Nephron progenitor cell (in vitro differentiated cells): Measurements from ENCODE around the gene SPSB3.

Experiments
- DNase-seq: peaks from one replicate; pipeline ENCODE4 v3.0.0; 2021
- H3K27ac Mint-ChIP-seq: 2 replicates; pipeline ENCODE4 v1.8.0; 2021; ENCODE audit warnings: mild to moderate bottlenecking, moderate library complexity, mixed read lengths
- H3K27me3 Mint-ChIP-seq: 2 replicates; pipeline ENCODE4 v1.8.0; 2021; ENCODE audit warnings: mild to moderate bottlenecking, low read depth, mixed read lengths; ENCODE audit not compliant: poor library complexity
- H3K36me3 Mint-ChIP-seq: 2 replicates; pipeline ENCODE4 v1.8.0; 2021; ENCODE audit warnings: low read depth, mixed read lengths
- H3K4me1 Mint-ChIP-seq: 2 replicates; pipeline ENCODE4 v1.8.0; 2021; ENCODE audit warnings: mixed read lengths
- H3K4me3 Mint-ChIP-seq: 2 replicates; pipeline ENCODE4 v1.8.0; 2021; ENCODE audit warnings: mild to moderate bottlenecking, moderate library complexity, mixed read lengths
- H3K9me3 Mint-ChIP-seq: 2 replicates; pipeline ENCODE4 v1.8.0; 2021; ENCODE audit warnings: mild to moderate bottlenecking, moderate library complexity, mixed read lengths
- TF ChIP-seq, protein P1 (sequence below): fragments of 200-600 bp; sonication (generic); IDR thresholded peaks from 2 replicates; pipeline ENCODE4 v1.5.0; 2021; ENCODE audit warnings: antibody characterized with exemption

The SPSB3 gene

DNA sequence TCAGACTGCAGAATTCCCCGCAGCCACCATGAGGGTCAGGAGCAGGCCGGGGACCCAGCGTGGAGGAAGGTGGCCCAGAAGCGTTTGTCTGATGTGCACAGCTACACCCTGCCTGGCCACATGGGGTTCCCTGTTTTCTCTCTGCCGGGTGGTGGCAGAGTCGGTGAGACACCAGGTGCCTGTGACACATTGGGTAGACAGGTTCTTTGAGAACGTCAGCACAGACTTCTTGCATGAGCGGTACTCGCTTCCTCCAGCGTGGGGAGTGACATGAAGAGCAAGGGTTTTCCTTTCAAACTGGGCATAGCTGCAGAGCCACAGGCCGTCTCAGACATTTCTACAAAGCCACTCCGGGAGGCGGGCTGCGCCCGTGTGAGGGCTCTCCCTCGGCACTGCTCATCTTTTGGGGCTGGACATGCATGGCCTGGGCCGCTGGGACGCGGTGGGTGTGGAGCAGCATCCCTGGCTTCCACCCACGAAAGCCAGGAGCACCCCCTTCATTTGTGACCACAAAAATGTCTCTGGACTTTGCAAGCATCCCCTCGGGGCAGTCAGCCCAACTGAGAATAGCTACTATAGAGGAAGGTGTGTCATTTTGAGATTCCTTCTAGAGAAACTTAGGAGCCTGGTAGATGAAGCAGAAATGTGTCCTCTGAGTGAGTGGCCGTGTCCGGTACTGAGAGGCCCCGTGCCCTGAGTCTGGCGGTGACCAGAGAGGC is 37.0 kb downstream of the SPSB3 start:
- Mint-ChIP-seq H3K27ac (peak overlapping the region; percentile 51), H3K4me1 (no peaks in the 10 kb centered on the region), H3K36me3 (peaks cover 11% of the 10 kb centered on the region), H3K4me3 (no peak overlapping the region), H3K9me3 (no peaks in the 10 kb centered on the region), H3K27me3 (no peaks in the 10 kb centered on the region)
- no peak for DNase-seq
- TF ChIP-seq, protein P1, sequence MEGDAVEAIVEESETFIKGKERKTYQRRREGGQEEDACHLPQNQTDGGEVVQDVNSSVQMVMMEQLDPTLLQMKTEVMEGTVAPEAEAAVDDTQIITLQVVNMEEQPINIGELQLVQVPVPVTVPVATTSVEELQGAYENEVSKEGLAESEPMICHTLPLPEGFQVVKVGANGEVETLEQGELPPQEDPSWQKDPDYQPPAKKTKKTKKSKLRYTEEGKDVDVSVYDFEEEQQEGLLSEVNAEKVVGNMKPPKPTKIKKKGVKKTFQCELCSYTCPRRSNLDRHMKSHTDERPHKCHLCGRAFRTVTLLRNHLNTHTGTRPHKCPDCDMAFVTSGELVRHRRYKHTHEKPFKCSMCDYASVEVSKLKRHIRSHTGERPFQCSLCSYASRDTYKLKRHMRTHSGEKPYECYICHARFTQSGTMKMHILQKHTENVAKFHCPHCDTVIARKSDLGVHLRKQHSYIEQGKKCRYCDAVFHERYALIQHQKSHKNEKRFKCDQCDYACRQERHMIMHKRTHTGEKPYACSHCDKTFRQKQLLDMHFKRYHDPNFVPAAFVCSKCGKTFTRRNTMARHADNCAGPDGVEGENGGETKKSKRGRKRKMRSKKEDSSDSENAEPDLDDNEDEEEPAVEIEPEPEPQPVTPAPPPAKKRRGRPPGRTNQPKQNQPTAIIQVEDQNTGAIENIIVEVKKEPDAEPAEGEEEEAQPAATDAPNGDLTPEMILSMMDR = no peak

DNA sequence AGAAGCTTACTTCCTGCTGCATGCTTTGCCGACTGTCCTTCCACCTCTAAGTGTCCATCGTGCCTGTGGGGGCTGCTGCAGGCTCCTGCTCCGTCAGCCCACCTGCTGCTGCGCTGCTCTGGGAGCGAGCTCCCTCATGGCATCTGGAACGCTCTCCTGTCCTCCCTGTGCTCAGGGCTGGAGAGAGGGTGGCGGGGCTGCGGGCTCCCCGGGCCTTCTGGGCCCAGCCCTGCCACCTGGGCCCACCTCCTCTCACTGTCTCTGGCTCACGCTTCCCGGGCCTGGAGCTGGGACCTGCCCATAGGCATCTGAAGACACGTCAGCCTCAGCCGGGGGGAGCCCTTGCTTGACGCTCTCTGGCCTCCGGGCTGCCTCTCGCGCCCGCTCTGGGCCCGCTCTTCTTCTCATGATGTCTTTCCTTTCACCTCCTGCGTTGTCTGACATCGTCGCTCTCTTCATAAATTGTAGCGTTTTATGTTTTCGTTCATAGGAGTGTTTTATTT is 38.0 kb downstream of the SPSB3 start:
- no peaks in the 10 kb centered on the region for H3K27me3 Mint-ChIP-seq
- TF ChIP-seq, protein P1 = no peak
- no peaks in the 10 kb centered on the region for H3K9me3 Mint-ChIP-seq
- peaks cover 11% of the 10 kb centered on the region for H3K36me3 Mint-ChIP-seq
- H3K4me1 Mint-ChIP-seq = no peaks in the 10 kb centered on the region
- H3K27ac Mint-ChIP-seq = no peak overlapping the region
- no peak for DNase-seq
- no peak overlapping the region for H3K4me3 Mint-ChIP-seq

- Mint-ChIP-seq H3K4me3 (no peak overlapping the region), H3K27me3 (no peaks in the 10 kb centered on the region), H3K4me1 (no peaks in the 10 kb centered on the region), H3K27ac (no peak overlapping the region), H3K36me3 (peaks cover 7% of the 10 kb centered on the region), H3K9me3 (no peaks in the 10 kb centered on the region)
- no peak for DNase-seq
- TF ChIP-seq, protein P1 = no peak
Measured at GRCh38 chr16:1743376-1744337, 38.7 kb downstream of the SPSB3 start.

- Mint-ChIP-seq H3K4me3 (no peak overlapping the region), H3K36me3 (peaks cover 6% of the 10 kb centered on the region), H3K9me3 (no peaks in the 10 kb centered on the region), H3K27me3 (no peaks in the 10 kb centered on the region), H3K27ac (no peak overlapping the region), H3K4me1 (no peaks in the 10 kb centered on the region)
- TF ChIP-seq, protein P1 = no peak
- DNase-seq = no peak
Measured at GRCh38 chr16:1741553-1742165, 40.7 kb downstream of the SPSB3 start.

- DNase-seq = no peak
- Mint-ChIP-seq H3K36me3 (peaks cover 6% of the 10 kb centered on the region), H3K4me3 (no peak overlapping the region), H3K27ac (no peak overlapping the region), H3K4me1 (no peaks in the 10 kb centered on the region), H3K9me3 (no peaks in the 10 kb centered on the region), H3K27me3 (no peaks in the 10 kb centered on the region)
- TF ChIP-seq, protein P1 = no peak
Measured at GRCh38 chr16:1740781-1741490, 41.4 kb downstream of the SPSB3 start.
